Measurements from ENCODE around the gene ACOT2. TPM values are rescaled to one million over a fixed set of nuclear protein-coding genes. Genes with fewer than 3 reads are reported as not detected.

ACOT2 gene
- total and polyA plus RNA-seq, 12 donors = 54.9 to 267 (median 153) TPM

DNA sequence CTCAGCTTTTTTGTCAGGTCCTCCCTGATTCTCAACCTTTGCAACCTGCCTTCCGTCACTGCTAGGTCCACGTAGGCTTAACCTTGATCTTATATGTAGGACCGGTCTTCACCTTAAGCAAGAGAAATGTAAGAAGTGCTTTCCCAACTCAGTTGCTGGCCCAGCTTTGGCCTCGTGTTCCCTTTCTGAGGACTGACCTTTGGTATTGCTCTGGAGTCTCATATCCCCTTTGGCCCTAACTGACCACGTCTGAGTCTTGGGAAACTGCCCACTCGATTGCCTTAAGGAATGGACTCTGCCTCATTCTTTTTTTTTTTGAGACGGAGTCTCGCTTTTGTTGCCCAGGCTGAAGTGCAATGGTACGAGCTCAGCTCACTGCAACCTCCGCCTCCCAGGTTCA lies 51.3 kb downstream of the ACOT2 start:
- DNase-seq (no peak), ATAC-seq (peak in 1 of 8 donors; percentile 35)
- Histone ChIP-seq H3K27me3 (no peaks in the 10 kb centered on the region), H3K4me3 (no peak overlapping the region), H3K27ac (no peak overlapping the region), H3K36me3 (no peaks in the 10 kb centered on the region), H3K9me3 (no peaks in the 10 kb centered on the region), H3K4me1 (no peaks in the 10 kb centered on the region)
- intact Hi-C loops (cut with DNase I) = no loop called here
- TF ChIP-seq CTCF (IDR thresholded peaks at IDR 0.05) = no peak
- 88 to 89% methylated on average over 10 of the region's 10 CpGs for WGBS, 2 donors

GRCh38 chr14:73623504-73624054 lies 54.6 kb downstream of the ACOT2 start:
- 89 to 95% methylated on average over 4 of the region's 4 CpGs for WGBS, 2 donors
- no peak overlapping the region for H3K4me3 ChIP-seq
- DNase-seq (no peak), ATAC-seq (no peak)
- H3K9me3 ChIP-seq = no peaks in the 10 kb centered on the region
- no peak overlapping the region for H3K27ac ChIP-seq
- intact Hi-C loops (cut with DNase I) = no loop called here
- H3K4me1 ChIP-seq = no peaks in the 10 kb centered on the region
- H3K27me3 ChIP-seq = no peaks in the 10 kb centered on the region
- no peak for TF ChIP-seq CTCF (IDR thresholded peaks at IDR 0.05)
- no peaks in the 10 kb centered on the region for H3K36me3 ChIP-seq

Other genes with a start within 250 kb of the ACOT2 start
- 10 to 100 TPM; 27.0 to 42.6 (median 33.3) TPM for gene NUMB, start 110.7 kb upstream of the ACOT2 start, total RNA-seq
- gene NUMB, start 110.7 kb upstream of the ACOT2 start, polyA plus RNA-seq = 10 to 100 TPM; 18.9 to 32.0 TPM
- gene RIOX1, start 78.3 kb upstream of the ACOT2 start, total RNA-seq = 1 to 10 TPM; 5.9 to 9.1 (median 7.6) TPM
- gene RIOX1, start 78.3 kb upstream of the ACOT2 start, polyA plus RNA-seq = 1 to 10 TPM; 4.3 to 5.4 TPM
- gene ACOT1, start 32.1 kb upstream of the ACOT2 start, total RNA-seq = 10 to 100 TPM in 9 of 10 donors, 1 to 10 TPM in 1; 6.6 to 49.3 (median 30.0) TPM
- 10 to 100 TPM in 1 of 2 donors, 1 to 10 TPM in 1; 7.2 to 11.8 TPM for gene ACOT1, start 32.1 kb upstream of the ACOT2 start, polyA plus RNA-seq
- under 1 TPM in 8 of 10 donors, not detected in 2; 0.07 to 0.33 (median 0.18) TPM for gene HEATR4, start 10.3 kb upstream of the ACOT2 start, total RNA-seq
- under 1 TPM; 0.01 to 0.15 TPM for gene HEATR4, start 10.3 kb upstream of the ACOT2 start, polyA plus RNA-seq
- gene ACOT4, start 22.7 kb downstream of the ACOT2 start, total RNA-seq = 1 to 10 TPM in 5 of 10 donors, under 1 TPM in 5; 0.13 to 1.9 (median 1.0) TPM
- gene ACOT4, start 22.7 kb downstream of the ACOT2 start, polyA plus RNA-seq = under 1 TPM; 0.37 to 0.88 TPM
- not detected for gene ACOT6, start 43.3 kb downstream of the ACOT2 start, total RNA-seq
- gene ACOT6, start 43.3 kb downstream of the ACOT2 start, polyA plus RNA-seq = not detected
- gene DNAL1, start 75.8 kb downstream of the ACOT2 start, total RNA-seq = 10 to 100 TPM; 11.6 to 21.2 (median 14.0) TPM
- 1 to 10 TPM; 5.9 to 9.1 TPM for gene DNAL1, start 75.8 kb downstream of the ACOT2 start, polyA plus RNA-seq
- gene PNMA1, start 145.2 kb downstream of the ACOT2 start, total RNA-seq = 10 to 100 TPM; 13.9 to 30.8 (median 23.6) TPM
- gene PNMA1, start 145.2 kb downstream of the ACOT2 start, polyA plus RNA-seq = 10 to 100 TPM in 1 of 2 donors, 1 to 10 TPM in 1; 6.6 to 15.7 TPM